GM18526 (cell line): ENCODE measurements around the gene ABLIM3.

Source experiments
- POLR2A ChIP-seq: IDR thresholded peaks from 3 replicates; pipeline ENCODE4 v1.6.1; 2011; ENCODE audit not compliant: insufficient read length; ENCODE audit errors: extremely low read depth

The ABLIM3 gene

GRCh38 chr5:149127394-149127955, 13.8 kb upstream of the ABLIM3 start:
- no peak for TF ChIP-seq POLR2A

DNA sequence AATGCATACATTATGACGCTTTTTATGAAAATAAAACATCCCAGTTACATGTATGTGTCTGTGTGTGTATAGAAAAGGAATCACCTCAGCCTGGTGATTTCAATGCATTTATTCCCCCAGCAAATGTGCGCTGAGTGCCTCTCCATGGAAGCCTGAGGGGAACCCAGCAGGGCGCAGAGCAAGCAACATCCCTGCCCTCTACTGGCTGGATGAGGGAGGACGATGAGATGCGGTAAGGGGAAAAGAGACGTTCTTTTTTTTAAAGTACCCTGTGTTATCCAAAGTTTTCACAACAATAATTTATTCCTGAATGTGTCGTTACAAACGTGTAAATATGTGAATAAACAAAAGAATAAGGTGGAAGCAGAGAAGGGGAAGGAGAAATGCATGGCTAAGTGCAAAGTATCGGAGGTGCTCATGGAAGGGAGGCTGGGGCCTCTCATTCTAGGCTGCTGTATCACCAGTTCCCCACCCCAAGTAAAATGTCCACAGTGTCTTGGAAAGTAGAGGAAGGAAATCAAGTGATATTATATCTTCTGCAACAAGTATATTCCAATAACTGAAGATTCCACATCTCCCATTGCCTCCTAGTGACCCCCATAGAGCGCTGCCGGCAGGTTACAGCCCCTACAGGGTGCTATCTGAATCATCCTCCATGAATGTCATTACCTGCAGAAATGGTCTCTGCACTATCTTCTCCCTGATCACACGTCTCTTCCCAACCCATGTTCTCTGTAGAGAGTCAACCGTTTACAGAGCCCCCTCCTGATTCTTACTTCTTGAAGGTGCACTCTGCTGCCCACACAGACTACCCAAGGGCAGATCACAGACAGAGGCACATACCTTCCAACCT, 13.0 kb upstream of the ABLIM3 start:
- TF ChIP-seq POLR2A, result no peak

DNA sequence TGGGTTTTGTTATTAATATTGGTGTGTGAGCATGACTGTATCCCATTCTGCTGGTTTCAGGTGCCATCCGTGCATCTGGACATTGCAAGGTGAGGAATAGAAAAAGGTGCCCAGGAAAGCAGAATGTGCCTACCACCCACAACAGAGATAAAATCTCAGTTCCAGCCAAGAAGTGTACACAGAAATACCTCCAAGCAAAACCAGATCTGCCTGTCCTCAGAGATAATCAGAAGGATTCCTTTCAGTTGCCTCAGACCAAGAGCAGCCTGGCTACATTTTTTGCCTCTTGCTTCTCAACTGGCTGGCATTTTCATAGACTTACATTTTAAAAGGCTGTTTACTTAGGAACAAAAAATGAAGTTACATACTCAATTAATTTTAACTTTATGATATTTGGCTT, 12.1 kb upstream of the ABLIM3 start:
- no peak for TF ChIP-seq POLR2A

- TF ChIP-seq POLR2A, result no peak
Observed at GRCh38 chr5:149130121-149130914, 11.0 kb upstream of the ABLIM3 start.

GRCh38 chr5:149132474-149132873, 8.8 kb upstream of the ABLIM3 start:
- TF ChIP-seq POLR2A, result no peak

GRCh38 chr5:149133795-149134777, 7.2 kb upstream of the ABLIM3 start:
- TF ChIP-seq POLR2A, result no peak

GRCh38 chr5:149134778-149135500, 6.4 kb upstream of the ABLIM3 start:
- no peak for TF ChIP-seq POLR2A

- TF ChIP-seq POLR2A, result no peak
Observed at GRCh38 chr5:149135536-149136201, 5.6 kb upstream of the ABLIM3 start.

DNA sequence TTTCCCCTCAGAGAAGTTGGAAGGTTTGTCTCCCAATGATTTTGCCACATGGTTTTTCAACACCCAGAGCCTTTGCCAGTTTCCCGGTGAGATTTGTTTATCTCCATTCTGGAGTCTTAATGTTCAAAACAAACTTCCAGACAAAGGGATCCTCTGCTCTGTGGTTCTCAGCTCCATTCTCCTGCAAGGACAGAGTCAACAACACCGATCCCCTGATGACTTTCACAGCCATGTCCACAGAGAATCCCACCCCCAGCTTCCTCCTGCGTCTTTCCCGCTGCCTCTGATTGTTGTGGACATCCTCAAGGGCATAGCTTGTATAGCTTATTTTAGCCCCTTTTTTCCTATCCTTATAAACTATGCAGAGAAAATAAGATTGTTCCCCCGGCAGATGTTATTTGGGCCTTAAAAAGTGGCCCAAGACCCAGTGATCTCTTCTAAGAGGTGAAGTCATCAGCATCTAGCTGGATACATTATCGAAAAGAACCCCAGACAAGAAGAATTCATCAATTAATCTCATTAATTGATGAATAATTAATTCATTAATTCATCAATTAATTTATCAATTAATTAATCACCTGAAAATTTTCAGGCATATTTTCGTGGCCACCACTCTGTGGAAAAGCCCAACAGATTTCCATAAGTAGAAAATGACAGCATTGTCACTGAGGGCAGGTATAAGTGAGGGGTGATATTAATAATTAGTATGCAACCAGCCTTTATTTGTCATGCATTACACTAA, 2.9 kb upstream of the ABLIM3 start:
- no peak for TF ChIP-seq POLR2A

DNA sequence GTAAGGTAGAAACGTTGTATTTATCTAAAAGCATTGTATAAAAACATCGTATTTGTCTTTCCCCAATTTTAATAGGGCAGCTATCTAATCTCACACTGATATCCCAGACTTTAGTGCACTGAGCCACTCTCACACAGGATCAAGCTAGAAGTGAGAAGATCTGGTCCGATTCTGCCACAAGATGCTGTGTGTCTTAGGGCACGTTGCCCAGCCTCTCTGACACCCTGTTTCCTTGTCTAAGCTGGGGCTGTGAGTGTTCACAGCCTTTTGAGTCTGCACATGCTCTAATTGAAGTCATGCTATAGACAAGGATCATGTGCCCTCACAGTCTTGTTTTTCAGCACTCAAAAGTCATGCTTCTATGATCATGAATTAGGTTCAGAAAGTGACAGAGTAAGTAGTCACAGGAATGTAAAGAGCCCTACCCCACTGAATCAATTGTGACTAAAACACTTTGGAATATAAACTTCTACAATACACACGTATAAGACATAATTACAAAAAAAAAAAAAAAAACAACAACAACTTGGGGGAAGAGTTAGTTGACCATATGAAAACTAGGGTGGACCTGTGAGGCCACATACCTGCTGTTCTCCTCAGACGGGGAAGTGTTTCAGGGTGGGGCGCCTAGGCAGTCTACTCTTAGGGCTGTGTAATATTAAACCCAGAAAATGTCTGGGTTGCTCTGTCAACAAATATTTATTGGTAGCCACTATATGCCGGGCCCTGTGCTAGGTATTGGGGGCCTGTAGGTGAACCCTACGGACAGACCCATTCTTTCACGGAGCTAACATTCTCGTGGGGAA, 893 bp upstream of the ABLIM3 start:
- no peak for TF ChIP-seq POLR2A

DNA sequence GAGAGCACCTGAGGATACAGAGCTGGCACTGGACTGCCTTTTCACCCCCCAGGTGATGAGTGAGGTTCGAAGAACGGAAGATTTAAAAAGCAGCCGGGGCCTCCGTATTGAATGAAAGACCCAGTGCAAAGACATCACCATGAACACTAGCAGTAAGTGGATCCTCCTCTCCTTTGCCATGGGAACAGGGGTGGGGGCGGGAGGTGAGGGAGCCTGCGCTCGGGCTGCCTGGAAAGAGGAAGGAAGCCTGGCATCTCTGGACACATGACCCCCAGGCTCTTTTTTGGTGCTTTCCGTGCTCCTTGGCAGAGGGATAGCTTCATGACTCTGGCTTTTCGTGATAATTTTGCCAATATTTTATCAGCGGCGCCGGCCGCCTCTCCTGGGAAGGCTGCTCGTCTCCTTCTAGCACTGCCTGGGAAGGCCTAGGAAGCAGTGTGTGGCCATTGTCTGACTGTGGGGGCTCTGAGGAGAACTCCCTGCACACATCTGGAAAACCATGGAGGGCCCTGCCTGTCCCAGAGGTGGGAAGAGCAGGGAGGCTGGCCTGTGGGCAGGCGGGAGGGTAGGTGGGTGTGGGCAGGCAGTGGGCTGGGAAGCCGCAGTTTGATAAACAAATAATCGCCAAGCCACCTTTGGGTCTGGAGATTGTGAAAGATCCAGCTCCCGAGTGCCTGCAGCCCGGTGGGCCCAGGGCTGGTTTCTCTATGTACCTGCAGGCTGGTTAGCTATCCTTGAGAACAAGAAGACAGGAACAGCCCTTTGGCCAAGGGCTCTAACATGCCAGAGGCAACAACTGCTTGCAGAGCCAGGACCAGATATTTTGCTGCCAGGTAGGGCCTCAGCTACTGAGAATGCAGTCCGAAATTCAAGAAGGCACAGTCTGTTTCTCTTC, 911 bp downstream of the ABLIM3 start:
- no peak for TF ChIP-seq POLR2A
